NCI-H446 treated with DMSO at 0.1 percent for 48 hours (cell line): ENCODE measurements around the gene TYW1.
"Not testable (repeated sequence)": the region's sequence is repeated elsewhere in the genome, so short reads cannot be mapped to it uniquely, and the experiment has no call there.

ENCODE experiments used
- DNase-seq: peaks from one replicate; lab custom pipeline; 2025; lab: John Stamatoyannopoulos, UW

TYW1 gene

GRCh38 chr7:67189801-67190465 lies 193.3 kb downstream of the TYW1 start:
- DNase-seq, result not testable (repeated sequence)

- DNase-seq, result not testable (repeated sequence)
These were observed 194.5 kb downstream of the TYW1 start for GRCh38 chr7:67191002-67191720.

GRCh38 chr7:67192123-67192702 lies 195.6 kb downstream of the TYW1 start:
- not testable (repeated sequence) for DNase-seq

- DNase-seq, result peak; percentile 40
These were observed 196.4 kb downstream of the TYW1 start for GRCh38 chr7:67192889-67193613.

GRCh38 chr7:67196176-67196575 lies 199.5 kb downstream of the TYW1 start:
- DNase-seq, result not testable (repeated sequence)

GRCh38 chr7:67198865-67199526 lies 202.4 kb downstream of the TYW1 start:
- DNase-seq, result not testable (repeated sequence)

GRCh38 chr7:67205772-67206171 lies 209.1 kb downstream of the TYW1 start:
- not testable (repeated sequence) for DNase-seq

- no peak for DNase-seq
These were observed 209.8 kb downstream of the TYW1 start for GRCh38 chr7:67206452-67206851.

- not testable (repeated sequence) for DNase-seq
These were observed 212.0 kb downstream of the TYW1 start for GRCh38 chr7:67208656-67209055.

GRCh38 chr7:67209256-67209655 lies 212.6 kb downstream of the TYW1 start:
- DNase-seq, result no peak

- no peak for DNase-seq
These were observed 213.9 kb downstream of the TYW1 start for GRCh38 chr7:67210567-67210966.

- not testable (repeated sequence) for DNase-seq
These were observed 215.2 kb downstream of the TYW1 start for GRCh38 chr7:67211650-67212330.

GRCh38 chr7:67213038-67213437 lies 216.4 kb downstream of the TYW1 start:
- DNase-seq, result not testable (repeated sequence)

- not testable (repeated sequence) for DNase-seq
These were observed 226.9 kb downstream of the TYW1 start for GRCh38 chr7:67223551-67223950.

- DNase-seq, result not testable (repeated sequence)
These were observed 229.8 kb downstream of the TYW1 start for GRCh38 chr7:67226340-67226907.

GRCh38 chr7:67226967-67227366 lies 230.3 kb downstream of the TYW1 start:
- DNase-seq, result not testable (repeated sequence)

GRCh38 chr7:67229018-67229417 lies 232.4 kb downstream of the TYW1 start:
- not testable (repeated sequence) for DNase-seq

GRCh38 chr7:67230029-67230428 lies 233.4 kb downstream of the TYW1 start:
- not testable (repeated sequence) for DNase-seq

- DNase-seq, result not testable (repeated sequence)
These were observed 236.9 kb downstream of the TYW1 start for GRCh38 chr7:67233506-67233905.

- not testable (repeated sequence) for DNase-seq
These were observed 239.6 kb downstream of the TYW1 start for GRCh38 chr7:67236216-67236615.

- DNase-seq, result not testable (repeated sequence)
These were observed 246.2 kb downstream of the TYW1 start for GRCh38 chr7:67242871-67243270.
